ENCODE results near the gene HSPH1. TPM values are rescaled to one million over a fixed set of nuclear protein-coding genes. Genes with fewer than 3 reads are reported as not detected.

The HSPH1 gene
- total RNA-seq, 2 experiments from 2014 or later, result 226 to 238 TPM

GRCh38 chr13:31088826-31089420 is 72.8 kb downstream of the HSPH1 start:
- Mint-ChIP-seq H3K9me3 (no peaks in the 10 kb centered on the region), H3K36me3 (ENCODE audit: low read depth) (no peaks in the 10 kb centered on the region), H3K27me3 (peaks cover 30% of the 10 kb centered on the region), H3K4me3 (no peak overlapping the region), H3K4me1 (ENCODE audit: low read depth) (peaks cover 6% of the 10 kb centered on the region), H3K27ac (no peak overlapping the region)
- POLR2A ChIA-PET, result no interaction called here
- Histone ChIP-seq H3K27ac (ENCODE audit: low read depth in 1 of 2, low read length in 2 of 2) (no peak overlapping the region), H3K36me3 (ENCODE audit: insufficient read depth, low read length) (no peaks in the 10 kb centered on the region), H3K9me3 (ENCODE audit: control insufficient read depth in 1 of 2, insufficient read depth in 1 of 2, low read length in 2 of 2) (no peaks in the 10 kb centered on the region), H3K27me3 (ENCODE audit: control insufficient read depth in 1 of 2, insufficient read depth in 2 of 2, low read length in 2 of 2) (no peaks in the 10 kb centered on the region), H3K4me1 (ENCODE audit: insufficient read depth, low read length) (no peaks in the 10 kb centered on the region), H3K4me3 (ENCODE audit: low read length) (no peak overlapping the region)
- TF ChIP-seq CTCF (IDR thresholded peaks at IDR 0.05), result no peak
- CTCF ChIA-PET, result no interaction called here
- DNase-seq, result no peak
- intact Hi-C loops (cut with DNase I, micrococcal nuclease), result no loop called here
- ATAC-seq (ENCODE audit: poor library complexity), result no peak

Other genes with a start within 250 kb of the HSPH1 start
- not detected for gene TEX26, start 229.2 kb downstream of the HSPH1 start, total RNA-seq
- gene B3GLCT, start 38.1 kb upstream of the HSPH1 start, total RNA-seq, result 1 to 10 TPM; 3.2 to 3.7 TPM

All from CD4-positive, alpha-beta T cell (primary cell).